Breast epithelium (tissue), 3 donors: Measurements from ENCODE around the gene FARP1.

Experiments
- CTCF ChIP-seq, 3 donors: fragments of 450-650 bp; IDR thresholded peaks; one replicate each; pipeline ENCODE4 v1.5.1; 2016 to 2017; ENCODE audit warnings: antibody characterized with exemption in 3 of 3, mild to moderate bottlenecking in 3 of 3, moderate library complexity in 3 of 3
- POLR2A ChIP-seq: fragments of 450-650 bp; IDR thresholded peaks from one replicate; pipeline ENCODE4 v1.6.1; 2016; ENCODE audit warnings: antibody characterized with exemption, mild to moderate bottlenecking, moderate library complexity
- POLR2AphosphoS5 ChIP-seq, 3 donors: sonication (generic); formaldehyde crosslinking; IDR thresholded peaks; one replicate each; pipeline ENCODE4 v1.6.1; 2017; ENCODE audit warnings: antibody characterized with exemption in 3 of 3

- TF ChIP-seq CTCF (IDR thresholded peaks at IDR 0.05) (no peak), POLR2A (no peak), POLR2AphosphoS5 (IDR thresholded peaks at IDR 0.05) (no peak)
Observed at GRCh38 chr13:98297745-98298144, 154.9 kb downstream of the FARP1 start.
